Thyroid gland (tissue), 4 donors: ENCODE measurements around the gene EPHA2. TPM values are rescaled to one million over a fixed set of nuclear protein-coding genes. Genes with fewer than 3 reads are reported as not detected.

Source experiments
- DNase-seq, 2 donors: peaks; one replicate each; pipeline ENCODE4 v3.0.0-alpha.2; 2019
- H3K27ac ChIP-seq, 3 donors: fragments of 200-600 bp; sonication (generic); 1 replicate in 2 of 3; 2 replicates in 1 of 3; pipeline ENCODE4 v1.5.1; 2016 to 2019; ENCODE audit warnings: mild to moderate bottlenecking in 1 of 3, moderate library complexity in 1 of 3
- H3K27me3 ChIP-seq: fragments of 200-600 bp; sonication (generic); one replicate; pipeline ENCODE4 v1.5.1; 2019
- H3K36me3 ChIP-seq, 2 donors: fragments of 200-600 bp; sonication (generic); one replicate each; pipeline ENCODE4 v1.5.1; 2016 to 2019
- H3K4me1 ChIP-seq, 2 donors: fragments of 200-600 bp; sonication (generic); one replicate each; pipeline ENCODE4 v1.5.1; 2017 to 2019
- H3K4me3 ChIP-seq, 3 donors: fragments of 200-600 bp; sonication (generic); replicated peaks in 1 of 3; 1 replicate in 2 of 3; 2 replicates in 1 of 3; pipeline ENCODE4 v1.5.1; 2016; ENCODE audit warnings: mild to moderate bottlenecking in 1 of 3
- H3K9me3 ChIP-seq: fragments of 200-600 bp; sonication (generic); one replicate; pipeline ENCODE4 v1.5.1; 2017
- CTCF ChIP-seq, 6 experiments: fragments of 200-600 bp in 3 of 6; fragments of 450-650 bp in 3 of 6; sonication (generic) in 3 of 6; IDR thresholded peaks; one replicate each; pipeline ENCODE4 v1.5.1; 2016 to 2019; ENCODE audit warnings: antibody characterized with exemption in 6 of 6, mild to moderate bottlenecking in 2 of 6, inconsistent platforms in 1 of 6, moderate library complexity in 1 of 6
- POLR2A ChIP-seq, 2 donors: fragments of 450-650 bp; IDR thresholded peaks; one replicate each; pipeline ENCODE4 v1.6.1; 2017; ENCODE audit warnings: antibody characterized with exemption in 2 of 2, mild to moderate bottlenecking in 2 of 2, moderate library complexity in 1 of 2
- WGBS, 2 donors: methylation state at CpG; one replicate each; pipeline ENCODE4 v1.1.5; 2017; 5-methylcytosine and 5-hydroxymethylcytosine counted together
- intact Hi-C: fragments of 100-400 bp; cut with DNase I; formaldehyde crosslinking; loops from one replicate; pipeline ENCODE4 v1.15.1; 2023
- total RNA-seq, 4 donors: library from RNA; depleted of rRNA; stranded (reverse); fragments of >200 nt; gene quantifications; one replicate each; pipeline ENCODE4 v1.2.3, GENCODE V29; 2016

The EPHA2 gene
- total RNA-seq, 4 donors from 2014 or later: 22.3 to 53.2 (median 29.3) TPM

- Histone ChIP-seq H3K9me3 (no peaks in the 10 kb centered on the region), H3K27me3 (no peaks in the 10 kb centered on the region), H3K4me3 (no peak overlapping the region), H3K36me3 (peaks cover 62 to 76% of the 10 kb centered on the region in 2 donors), H3K27ac (no peak overlapping the region), H3K4me1 (peaks cover 3 to 6% of the 10 kb centered on the region in 2 donors)
- intact Hi-C loops: loop anchor here (10.0 kb wide), 1 partner anchor 49 kb away; no protein-coding TSS in a partner anchor
- TF ChIP-seq CTCF (IDR thresholded peaks at IDR 0.05): no peak
- no peak for TF ChIP-seq POLR2A (IDR thresholded peaks at IDR 0.05)
- WGBS, 2 donors: 81 to 85% methylated on average over 26 to 33 of the region's 33 CpGs
- no peak for DNase-seq
These were observed 21.6 kb downstream of the EPHA2 start for GRCh38 chr1:16134066-16134801.

- Histone ChIP-seq H3K36me3 (peaks cover 71 to 85% of the 10 kb centered on the region in 2 donors), H3K4me3 (no peak overlapping the region), H3K9me3 (no peaks in the 10 kb centered on the region), H3K4me1 (no peaks in the 10 kb centered on the region), H3K27ac (no peak overlapping the region), H3K27me3 (no peaks in the 10 kb centered on the region)
- TF ChIP-seq POLR2A (IDR thresholded peaks at IDR 0.05): no peak
- no peak for TF ChIP-seq CTCF (IDR thresholded peaks at IDR 0.05)
- DNase-seq: no peak
- WGBS, 2 donors: 82 to 88% methylated on average over 18 to 28 of the region's 28 CpGs
- intact Hi-C loops: loop anchor here (10.0 kb wide), 1 partner anchor 48 kb away; no protein-coding TSS in a partner anchor
These were observed 22.6 kb downstream of the EPHA2 start for GRCh38 chr1:16133007-16133961.

GRCh38 chr1:16132325-16132785 is 23.5 kb downstream of the EPHA2 start:
- no peaks in the 10 kb centered on the region for H3K9me3 ChIP-seq
- no peak overlapping the region for H3K27ac ChIP-seq
- no peaks in the 10 kb centered on the region for H3K4me1 ChIP-seq
- H3K4me3 ChIP-seq: no peak overlapping the region
- H3K27me3 ChIP-seq: no peaks in the 10 kb centered on the region
- no peak for DNase-seq
- 85 to 88% methylated on average over 6 of the region's 6 CpGs for WGBS, 2 donors
- H3K36me3 ChIP-seq: peaks cover 70 to 80% of the 10 kb centered on the region in 2 donors
- TF ChIP-seq CTCF (IDR thresholded peaks at IDR 0.05) (no peak), POLR2A (IDR thresholded peaks at IDR 0.05) (no peak)
- intact Hi-C loops: loop anchor here (10.0 kb wide), 1 partner anchor 48 kb away; no protein-coding TSS in a partner anchor

- Histone ChIP-seq H3K4me3 (no peak overlapping the region), H3K9me3 (no peaks in the 10 kb centered on the region), H3K27me3 (no peaks in the 10 kb centered on the region), H3K36me3 (peaks cover 70 to 77% of the 10 kb centered on the region in 2 donors), H3K4me1 (no peaks in the 10 kb centered on the region), H3K27ac (no peak overlapping the region)
- no peak for TF ChIP-seq CTCF (IDR thresholded peaks at IDR 0.05)
- no peak for TF ChIP-seq POLR2A (IDR thresholded peaks at IDR 0.05)
- WGBS, 2 donors: 81 to 90% methylated on average over 13 to 21 of the region's 28 CpGs
- DNase-seq: no peak
- intact Hi-C loops: loop anchor here (10.0 kb wide), 1 partner anchor 47 kb away; no protein-coding TSS in a partner anchor
These were observed 24.1 kb downstream of the EPHA2 start for GRCh38 chr1:16131636-16132324.
